Keratinocyte (primary cell): ENCODE data around the gene SLC17A2. TPM values are rescaled to one million over a fixed set of nuclear protein-coding genes. Genes with fewer than 3 reads are reported as not detected.

Source experiments
- DNase-seq: peaks from one replicate; pipeline ENCODE4 v3.0.0-alpha.2; 2011; ENCODE audit warnings: low read depth, missing footprints, low spot score
- FAIRE-seq: peaks from 2 replicates; lab custom pipeline; 2011; peaks lifted over from hg19 to GRCh38; lab: Jason Lieb, UNC
- H2AFZ ChIP-seq: 2 replicates; pipeline ENCODE4 v1.6.0; 2012; ENCODE audit warnings: low read length, control low read depth, inconsistent platforms; ENCODE audit not compliant: control insufficient read depth
- H3K27ac ChIP-seq: 2 replicates; pipeline ENCODE4 v1.5.1; 2011; ENCODE audit warnings: low read length; ENCODE audit not compliant: control insufficient read depth, insufficient read depth
- H3K27me3 ChIP-seq: 3 replicates; pipeline ENCODE4 v1.6.0; 2011; ENCODE audit warnings: low read length; ENCODE audit not compliant: control insufficient read depth, insufficient read depth; ENCODE audit errors: extremely low read depth
- H3K36me3 ChIP-seq, 2 experiments: 2 replicates in 1 of 2; 3 replicates in 1 of 2; pipeline ENCODE4 v1.5.1; 2011; ENCODE audit warnings: low read length in 2 of 2, mild to moderate bottlenecking in 1 of 2; ENCODE audit not compliant: control insufficient read depth in 2 of 2, insufficient read depth in 2 of 2; ENCODE audit errors: extremely low read depth in 1 of 2
- H3K4me1 ChIP-seq: 3 replicates; pipeline ENCODE4 v1.5.1; 2011; ENCODE audit warnings: low read length; ENCODE audit not compliant: control insufficient read depth, insufficient read depth; ENCODE audit errors: extremely low read depth
- H3K4me2 ChIP-seq: 3 replicates; pipeline ENCODE4 v1.6.0; 2011; ENCODE audit warnings: low read depth, low read length; ENCODE audit not compliant: control insufficient read depth, insufficient read depth; ENCODE audit errors: extremely low read depth
- H3K4me3 ChIP-seq, 3 experiments: fragments of 200-600 bp in 1 of 3; sonication (generic) in 1 of 3; 2 replicates in 2 of 3; 3 replicates in 1 of 3; pipeline ENCODE4 v1.5.1; 2011 to 2016; ENCODE audit warnings: low read length in 3 of 3, mild to moderate bottlenecking in 3 of 3, control low read depth in 2 of 3, inconsistent platforms in 1 of 3, low read depth in 1 of 3, mixed read lengths in 1 of 3, mixed run types in 1 of 3, moderate library complexity in 1 of 3; ENCODE audit not compliant: control insufficient read depth in 2 of 3, insufficient read depth in 2 of 3; ENCODE audit errors: extremely low read depth in 1 of 3
- H3K79me2 ChIP-seq: 2 replicates; pipeline ENCODE4 v1.6.0; 2012; ENCODE audit warnings: low read length; ENCODE audit not compliant: control insufficient read depth, insufficient read depth
- H3K9ac ChIP-seq: 3 replicates; pipeline ENCODE4 v1.6.0; 2011; ENCODE audit warnings: low read length; ENCODE audit not compliant: control insufficient read depth, insufficient read depth; ENCODE audit errors: extremely low read depth
- H3K9me1 ChIP-seq: 3 replicates; pipeline ENCODE4 v1.6.0; 2011; ENCODE audit warnings: low read length; ENCODE audit not compliant: control insufficient read depth, insufficient read depth; ENCODE audit errors: extremely low read depth
- H3K9me3 ChIP-seq: 2 replicates; pipeline ENCODE4 v1.5.1; 2012; ENCODE audit warnings: low read depth, low read length; ENCODE audit not compliant: control insufficient read depth
- H4K20me1 ChIP-seq: 3 replicates; pipeline ENCODE4 v1.6.0; 2011; ENCODE audit warnings: low read length; ENCODE audit not compliant: control insufficient read depth, insufficient read depth; ENCODE audit errors: extremely low read depth
- CTCF ChIP-seq, 3 experiments: IDR thresholded peaks in 1 of 3; conservative IDR thresholded peaks in 1 of 3; optimal IDR thresholded peaks in 1 of 3; 2 replicates in 2 of 3; 3 replicates in 1 of 3; pipeline versions ENCODE3 to v1.5.1; 2011; ENCODE audit warnings: low read length in 3 of 3, mild to moderate bottlenecking in 3 of 3, moderate library complexity in 2 of 3, control low read depth in 1 of 3, inconsistent platforms in 1 of 3; ENCODE audit not compliant: insufficient read depth in 2 of 3; ENCODE audit errors: extremely low read depth in 1 of 3
- EZH2 ChIP-seq: IDR thresholded peaks from one replicate; pipeline ENCODE4 v1.6.1; 2012; ENCODE audit warnings: inconsistent platforms, mild to moderate bottlenecking, low read length, moderate library complexity
- dilution Hi-C: fragments of 300-500 bp; cut with MboI; formaldehyde crosslinking; loops from one replicate; pipeline ENCODE4 v1.7.0; 2020; ENCODE audit warnings: low sequenced_read_pairs; ENCODE audit not compliant: extremely low pct_ligation_motif_present
- polyA plus RNA-seq, 5 experiments: library from polyadenylated mRNA; depleted of rRNA in 3 of 5; stranded (reverse) in 3 of 5; stranded (forward) in 1 of 5; unstranded in 1 of 5; fragments of >200 nt; gene quantifications; 1 replicate in 1 of 5; 2 replicates in 3 of 5; 3 replicates in 1 of 5; pipeline versions ENCODE4 v1.2.1 to v1.2.3, GENCODE V29; 2011 to 2012; ENCODE audit warnings: missing spikeins in 2 of 5, low read depth in 1 of 5, low replicate concordance in 1 of 5

Gene SLC17A2
- polyA plus RNA-seq, 1 donor (not counting 4 experiments of a cell fraction or from before 2014, with no cell fraction given) = not detected

DNA sequence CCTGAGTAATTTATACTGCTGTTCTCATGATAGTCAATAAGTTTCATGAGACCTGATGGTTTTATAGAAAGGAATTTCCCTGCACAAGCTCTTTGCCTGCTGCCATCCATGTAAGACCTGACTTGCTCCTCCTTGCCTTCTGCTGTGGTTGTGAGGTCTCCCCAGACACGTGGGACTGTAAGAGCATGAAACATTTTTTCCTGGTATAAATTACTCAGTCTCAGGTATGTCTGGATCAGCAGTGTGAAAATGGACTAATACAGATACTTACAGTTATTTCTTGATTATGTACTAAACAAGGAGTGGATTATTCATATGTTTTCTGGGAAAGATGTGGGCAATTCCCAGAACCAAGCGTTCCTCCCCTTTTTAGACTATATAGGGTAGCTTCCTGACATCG, 30.2 kb upstream of the SLC17A2 start:
- H3K4me2 ChIP-seq = no peak overlapping the region
- H3K9me3 ChIP-seq = peaks cover 4% of the 10 kb centered on the region
- no peak overlapping the region for H3K9ac ChIP-seq
- no peak overlapping the region for H3K4me3 ChIP-seq
- H3K4me1 ChIP-seq = peaks cover 28% of the 10 kb centered on the region
- H3K27ac ChIP-seq = no peak overlapping the region
- no peak overlapping the region for H2AFZ ChIP-seq
- no peaks in the 10 kb centered on the region for H4K20me1 ChIP-seq
- H3K36me3 ChIP-seq = peaks cover 1 to 3% of the 10 kb centered on the region in 2 experiments
- no peak for TF ChIP-seq CTCF (optimal IDR thresholded peaks at IDR 0.05 in 1 of 3, IDR thresholded peaks at IDR 0.05 in 1 of 3, conservative IDR thresholded peaks at IDR 0.05 in 1 of 3; ENCODE audit: extremely low read depth in 1 of 3, insufficient read depth in 2 of 3, low read length in 3 of 3)
- no peak for TF ChIP-seq EZH2
- H3K27me3 ChIP-seq = no peaks in the 10 kb centered on the region
- dilution Hi-C loops = no loop called here
- FAIRE-seq (no peak), DNase-seq (no peak)
- peaks cover 15% of the 10 kb centered on the region for H3K79me2 ChIP-seq
- H3K9me1 ChIP-seq = no peaks in the 10 kb centered on the region

- peaks cover 28% of the 10 kb centered on the region for H3K4me1 ChIP-seq
- no peak overlapping the region for H3K4me3 ChIP-seq
- no peak overlapping the region for H3K9ac ChIP-seq
- TF ChIP-seq CTCF (optimal IDR thresholded peaks at IDR 0.05 in 1 of 3, IDR thresholded peaks at IDR 0.05 in 1 of 3, conservative IDR thresholded peaks at IDR 0.05 in 1 of 3; ENCODE audit: extremely low read depth in 1 of 3, insufficient read depth in 2 of 3, low read length in 3 of 3) = no peak
- no peak for TF ChIP-seq EZH2
- H3K79me2 ChIP-seq = peaks cover 15% of the 10 kb centered on the region
- no peak for FAIRE-seq
- no peaks in the 10 kb centered on the region for H3K9me1 ChIP-seq
- no peak overlapping the region for H3K4me2 ChIP-seq
- dilution Hi-C loops = no loop called here
- H3K36me3 ChIP-seq = peaks cover 0 to 2% of the 10 kb centered on the region in 2 experiments
- no peaks in the 10 kb centered on the region for H4K20me1 ChIP-seq
- no peak for DNase-seq
- peaks cover 4% of the 10 kb centered on the region for H3K9me3 ChIP-seq
- no peaks in the 10 kb centered on the region for H3K27me3 ChIP-seq
- no peak overlapping the region for H3K27ac ChIP-seq
- no peak overlapping the region for H2AFZ ChIP-seq
Measured at GRCh38 chr6:25959890-25960536, 29.5 kb upstream of the SLC17A2 start.
